HG02840 (cell line): Measurements from ENCODE around the gene CDKN2AIP.

Source experiments
- ATAC-seq: cut with Tn5 transposase; IDR thresholded peaks from one replicate; pipeline ENCODE4 v1.9.1; 2021; ENCODE audit warnings: mild to moderate bottlenecking, moderate library complexity, moderate number of reproducible peaks; ENCODE audit not compliant: unreplicated experiment, low FRiP score

CDKN2AIP gene

GRCh38 chr4:183444214-183445096 lies at the start of gene CDKN2AIP:
TSS of gene CDKN2AIP (plus strand) at chr4:183444636. CDS start at chr4:183444798, 162 bp downstream.
- ATAC-seq: peak; percentile 84

- ATAC-seq: no peak
These were observed 49.0 kb upstream of the CDKN2AIP start for GRCh38 chr4:183395395-183395794.

GRCh38 chr4:183396227-183396637 lies 48.2 kb upstream of the CDKN2AIP start:
- no peak for ATAC-seq

GRCh38 chr4:183397741-183398297 lies 46.6 kb upstream of the CDKN2AIP start:
- no peak for ATAC-seq

- peak; percentile 90 for ATAC-seq
These were observed 45.9 kb upstream of the CDKN2AIP start for GRCh38 chr4:183398298-183399125.

- no peak for ATAC-seq
These were observed 45.3 kb upstream of the CDKN2AIP start for GRCh38 chr4:183399126-183399522.

- no peak for ATAC-seq
These were observed 44.8 kb upstream of the CDKN2AIP start for GRCh38 chr4:183399616-183400015.

- no peak for ATAC-seq
These were observed 44.4 kb upstream of the CDKN2AIP start for GRCh38 chr4:183400035-183400434.

- ATAC-seq: no peak
These were observed 43.0 kb upstream of the CDKN2AIP start for GRCh38 chr4:183401473-183401872.

GRCh38 chr4:183402771-183403170 lies 41.7 kb upstream of the CDKN2AIP start:
- no peak for ATAC-seq

GRCh38 chr4:183403486-183403885 lies 41.0 kb upstream of the CDKN2AIP start:
- ATAC-seq: no peak

GRCh38 chr4:183403961-183404360 lies 40.5 kb upstream of the CDKN2AIP start:
- no peak for ATAC-seq

GRCh38 chr4:183405303-183405702 lies 39.1 kb upstream of the CDKN2AIP start:
- no peak for ATAC-seq

GRCh38 chr4:183407128-183407585 lies 37.3 kb upstream of the CDKN2AIP start:
- peak; percentile 77 for ATAC-seq

- no peak for ATAC-seq
These were observed 36.6 kb upstream of the CDKN2AIP start for GRCh38 chr4:183407635-183408464.

- ATAC-seq: no peak
These were observed 35.6 kb upstream of the CDKN2AIP start for GRCh38 chr4:183408796-183409195.

- ATAC-seq: no peak
These were observed 35.0 kb upstream of the CDKN2AIP start for GRCh38 chr4:183409483-183409882.

- no peak for ATAC-seq
These were observed 34.5 kb upstream of the CDKN2AIP start for GRCh38 chr4:183409934-183410333.

- peak; percentile 76 for ATAC-seq
These were observed 33.1 kb upstream of the CDKN2AIP start for GRCh38 chr4:183411291-183411861.

- no peak for ATAC-seq
These were observed 31.6 kb upstream of the CDKN2AIP start for GRCh38 chr4:183412821-183413220.
